ENCODE measurements around the gene TMEM17.

Gene TMEM17

DNA sequence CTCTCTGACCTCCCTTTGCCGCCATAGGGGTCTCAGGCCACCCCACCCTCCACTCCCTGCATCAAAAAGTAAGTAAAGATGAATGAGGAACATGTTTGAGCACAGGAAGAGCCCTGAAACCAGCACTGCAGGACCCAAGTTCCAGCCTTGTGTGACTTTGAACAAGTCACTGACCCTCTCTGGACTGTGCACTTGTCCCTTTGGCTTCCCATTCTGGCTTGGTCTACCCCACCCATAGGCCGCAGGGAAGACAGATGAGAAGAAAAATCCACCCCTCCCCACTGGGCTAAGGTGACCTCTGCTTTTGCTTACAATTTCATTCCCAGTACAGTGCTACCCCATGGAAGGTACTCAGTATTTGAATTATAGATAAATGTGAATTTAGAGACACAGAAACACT, 43.8 kb downstream of the TMEM17 start:
- DNase-seq (ENCODE audit: low read depth in 2 of 2), result no peak
- H3K4me3 ChIP-seq (replicated peaks in 1 of 2; ENCODE audit: low read depth in 2 of 2, low read length in 2 of 2), result no peak overlapping the region
- TF ChIP-seq, protein P1, sequence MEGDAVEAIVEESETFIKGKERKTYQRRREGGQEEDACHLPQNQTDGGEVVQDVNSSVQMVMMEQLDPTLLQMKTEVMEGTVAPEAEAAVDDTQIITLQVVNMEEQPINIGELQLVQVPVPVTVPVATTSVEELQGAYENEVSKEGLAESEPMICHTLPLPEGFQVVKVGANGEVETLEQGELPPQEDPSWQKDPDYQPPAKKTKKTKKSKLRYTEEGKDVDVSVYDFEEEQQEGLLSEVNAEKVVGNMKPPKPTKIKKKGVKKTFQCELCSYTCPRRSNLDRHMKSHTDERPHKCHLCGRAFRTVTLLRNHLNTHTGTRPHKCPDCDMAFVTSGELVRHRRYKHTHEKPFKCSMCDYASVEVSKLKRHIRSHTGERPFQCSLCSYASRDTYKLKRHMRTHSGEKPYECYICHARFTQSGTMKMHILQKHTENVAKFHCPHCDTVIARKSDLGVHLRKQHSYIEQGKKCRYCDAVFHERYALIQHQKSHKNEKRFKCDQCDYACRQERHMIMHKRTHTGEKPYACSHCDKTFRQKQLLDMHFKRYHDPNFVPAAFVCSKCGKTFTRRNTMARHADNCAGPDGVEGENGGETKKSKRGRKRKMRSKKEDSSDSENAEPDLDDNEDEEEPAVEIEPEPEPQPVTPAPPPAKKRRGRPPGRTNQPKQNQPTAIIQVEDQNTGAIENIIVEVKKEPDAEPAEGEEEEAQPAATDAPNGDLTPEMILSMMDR (IDR thresholded peaks at IDR 0.05; ENCODE audit: low read depth, low read length), result no peak

DNA sequence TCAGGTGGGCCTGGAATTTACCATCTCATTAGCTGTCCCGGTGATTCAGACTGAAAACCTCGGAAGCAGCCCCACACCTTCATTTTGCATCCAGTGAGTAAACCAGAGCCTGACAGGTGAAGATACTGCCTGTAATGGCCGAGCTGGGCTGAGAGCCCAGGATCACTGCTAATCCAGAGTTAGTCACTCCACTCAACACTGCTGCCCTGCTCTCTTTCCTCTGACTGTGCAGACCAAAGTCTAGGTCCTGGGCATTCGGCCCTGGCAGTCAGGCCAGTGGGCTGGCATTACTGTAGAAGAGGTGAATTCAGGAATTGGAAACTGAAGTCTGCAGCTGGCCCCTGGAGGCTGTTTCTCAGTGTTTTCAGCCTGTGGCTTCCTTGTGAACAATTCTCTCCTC, 44.3 kb downstream of the TMEM17 start:
- TF ChIP-seq, protein P1 (IDR thresholded peaks at IDR 0.05; ENCODE audit: low read depth, low read length), result no peak
- no peak overlapping the region for H3K4me3 ChIP-seq (replicated peaks in 1 of 2; ENCODE audit: low read depth in 2 of 2, low read length in 2 of 2)
- DNase-seq (ENCODE audit: low read depth in 2 of 2), result peak; percentile 22 to 40

GRCh38 chr2:62461017-62461553, 44.9 kb downstream of the TMEM17 start:
- DNase-seq (ENCODE audit: low read depth in 2 of 2), result no peak
- no peak overlapping the region for H3K4me3 ChIP-seq (replicated peaks in 1 of 2; ENCODE audit: low read depth in 2 of 2, low read length in 2 of 2)
- TF ChIP-seq, protein P1 (IDR thresholded peaks at IDR 0.05; ENCODE audit: low read depth, low read length), result no peak

DNA sequence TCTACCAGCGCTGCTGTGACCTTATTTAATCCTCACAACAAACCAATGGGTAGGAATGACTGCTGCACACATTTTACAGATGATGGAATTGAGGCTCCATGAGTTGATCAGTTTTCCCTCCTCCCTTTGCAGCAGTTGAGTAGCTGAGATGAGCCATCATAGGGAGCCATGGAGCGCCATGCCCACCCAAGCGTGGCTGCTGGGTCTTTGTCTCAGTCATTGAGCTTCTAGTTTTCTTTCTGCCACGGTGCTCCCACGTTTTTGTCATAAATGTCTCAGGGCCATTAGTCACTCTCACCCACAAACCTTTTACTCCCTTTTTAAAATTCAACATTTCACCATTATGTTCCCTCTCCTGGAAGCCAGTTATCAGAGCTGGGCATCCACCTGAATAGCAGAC, 45.8 kb downstream of the TMEM17 start:
- TF ChIP-seq, protein P1 (IDR thresholded peaks at IDR 0.05; ENCODE audit: low read depth, low read length), result no peak
- no peak overlapping the region for H3K4me3 ChIP-seq (replicated peaks in 1 of 2; ENCODE audit: low read depth in 2 of 2, low read length in 2 of 2)
- DNase-seq (ENCODE audit: low read depth in 2 of 2), result no peak

DNA sequence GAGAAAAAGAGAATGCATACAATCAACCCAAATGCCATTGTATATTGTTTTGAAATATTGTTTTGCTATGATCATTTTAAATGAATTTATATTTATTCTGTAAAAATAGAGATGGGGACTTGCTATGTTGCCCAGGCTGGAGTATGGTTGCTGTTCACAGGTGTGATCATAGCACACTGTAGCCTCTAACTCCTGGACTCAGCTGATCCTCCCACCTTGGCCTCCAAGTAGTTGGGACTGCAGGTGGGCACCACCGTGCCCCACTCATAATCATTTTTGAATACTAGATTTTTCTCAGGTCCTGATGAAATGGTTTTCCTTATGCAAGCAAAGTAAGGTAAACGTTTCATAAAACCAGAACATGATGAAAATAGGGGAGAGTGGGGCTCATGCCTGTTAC, 46.3 kb downstream of the TMEM17 start:
- no peak for DNase-seq (ENCODE audit: low read depth in 2 of 2)
- TF ChIP-seq, protein P1 (IDR thresholded peaks at IDR 0.05; ENCODE audit: low read depth, low read length), result no peak
- H3K4me3 ChIP-seq (replicated peaks in 1 of 2; ENCODE audit: low read depth in 2 of 2, low read length in 2 of 2), result no peak overlapping the region

GRCh38 chr2:62459106-62459505, 46.9 kb downstream of the TMEM17 start:
- DNase-seq (ENCODE audit: low read depth in 2 of 2), result no peak
- H3K4me3 ChIP-seq (replicated peaks in 1 of 2; ENCODE audit: low read depth in 2 of 2, low read length in 2 of 2), result no peak overlapping the region
- TF ChIP-seq, protein P1 (IDR thresholded peaks at IDR 0.05; ENCODE audit: low read depth, low read length), result no peak

GRCh38 chr2:62458671-62459081, 47.3 kb downstream of the TMEM17 start:
- TF ChIP-seq, protein P1 (IDR thresholded peaks at IDR 0.05; ENCODE audit: low read depth, low read length), result no peak
- H3K4me3 ChIP-seq (replicated peaks in 1 of 2; ENCODE audit: low read depth in 2 of 2, low read length in 2 of 2), result no peak overlapping the region
- DNase-seq (ENCODE audit: low read depth in 2 of 2), result no peak
